ENCODE measurements around the gene DRC1.
A peak's percentile ranks its signal among the peaks of the same experiment; 100 is the strongest.

DRC1 gene

GRCh38 chr2:26469092-26469710 lies 67.5 kb downstream of the DRC1 start:
- Histone ChIP-seq H3K27me3 (ENCODE audit: insufficient read depth, low read depth, severe bottlenecking) (no peaks in the 10 kb centered on the region), H3K9me3 (ENCODE audit: severe bottlenecking) (peaks cover 5% of the 10 kb centered on the region), H3K4me3 (ENCODE audit: low read depth, low read length) (no peak overlapping the region), H3K36me3 (no peaks in the 10 kb centered on the region), H3K27ac (no peak overlapping the region)
- peak; percentile 87 for DNase-seq
- TF ChIP-seq, protein P1, sequence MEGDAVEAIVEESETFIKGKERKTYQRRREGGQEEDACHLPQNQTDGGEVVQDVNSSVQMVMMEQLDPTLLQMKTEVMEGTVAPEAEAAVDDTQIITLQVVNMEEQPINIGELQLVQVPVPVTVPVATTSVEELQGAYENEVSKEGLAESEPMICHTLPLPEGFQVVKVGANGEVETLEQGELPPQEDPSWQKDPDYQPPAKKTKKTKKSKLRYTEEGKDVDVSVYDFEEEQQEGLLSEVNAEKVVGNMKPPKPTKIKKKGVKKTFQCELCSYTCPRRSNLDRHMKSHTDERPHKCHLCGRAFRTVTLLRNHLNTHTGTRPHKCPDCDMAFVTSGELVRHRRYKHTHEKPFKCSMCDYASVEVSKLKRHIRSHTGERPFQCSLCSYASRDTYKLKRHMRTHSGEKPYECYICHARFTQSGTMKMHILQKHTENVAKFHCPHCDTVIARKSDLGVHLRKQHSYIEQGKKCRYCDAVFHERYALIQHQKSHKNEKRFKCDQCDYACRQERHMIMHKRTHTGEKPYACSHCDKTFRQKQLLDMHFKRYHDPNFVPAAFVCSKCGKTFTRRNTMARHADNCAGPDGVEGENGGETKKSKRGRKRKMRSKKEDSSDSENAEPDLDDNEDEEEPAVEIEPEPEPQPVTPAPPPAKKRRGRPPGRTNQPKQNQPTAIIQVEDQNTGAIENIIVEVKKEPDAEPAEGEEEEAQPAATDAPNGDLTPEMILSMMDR (IDR thresholded peaks at IDR 0.05; ENCODE audit: low read depth, low read length): peak; percentile 86

DNA sequence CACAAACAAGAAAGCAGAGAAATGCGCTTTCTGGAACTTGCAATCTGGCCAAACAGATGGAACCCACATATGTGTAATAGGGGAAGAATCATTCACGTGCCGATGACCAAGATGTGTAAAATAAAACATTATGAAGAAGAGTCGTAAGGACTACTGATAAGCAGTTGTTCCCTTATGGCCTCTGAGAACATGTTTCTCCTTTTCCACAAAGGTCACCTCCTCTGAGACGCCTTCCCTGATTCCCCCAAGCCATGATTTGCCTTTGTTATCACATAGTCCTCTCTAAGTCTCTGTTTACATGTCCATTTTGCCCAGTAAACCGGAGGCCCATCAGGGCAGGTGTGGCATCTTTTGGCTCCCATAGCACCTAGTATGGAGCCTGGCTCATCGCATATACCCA lies 68.2 kb downstream of the DRC1 start:
- TF ChIP-seq, protein P1 (IDR thresholded peaks at IDR 0.05; ENCODE audit: low read depth, low read length): no peak
- no peak for DNase-seq
- no peaks in the 10 kb centered on the region for H3K36me3 ChIP-seq
- H3K9me3 ChIP-seq (ENCODE audit: severe bottlenecking): peaks cover 5% of the 10 kb centered on the region
- H3K27ac ChIP-seq: no peak overlapping the region
- H3K4me3 ChIP-seq (ENCODE audit: low read depth, low read length): no peak overlapping the region
- H3K27me3 ChIP-seq (ENCODE audit: insufficient read depth, low read depth, severe bottlenecking): no peaks in the 10 kb centered on the region

DNA sequence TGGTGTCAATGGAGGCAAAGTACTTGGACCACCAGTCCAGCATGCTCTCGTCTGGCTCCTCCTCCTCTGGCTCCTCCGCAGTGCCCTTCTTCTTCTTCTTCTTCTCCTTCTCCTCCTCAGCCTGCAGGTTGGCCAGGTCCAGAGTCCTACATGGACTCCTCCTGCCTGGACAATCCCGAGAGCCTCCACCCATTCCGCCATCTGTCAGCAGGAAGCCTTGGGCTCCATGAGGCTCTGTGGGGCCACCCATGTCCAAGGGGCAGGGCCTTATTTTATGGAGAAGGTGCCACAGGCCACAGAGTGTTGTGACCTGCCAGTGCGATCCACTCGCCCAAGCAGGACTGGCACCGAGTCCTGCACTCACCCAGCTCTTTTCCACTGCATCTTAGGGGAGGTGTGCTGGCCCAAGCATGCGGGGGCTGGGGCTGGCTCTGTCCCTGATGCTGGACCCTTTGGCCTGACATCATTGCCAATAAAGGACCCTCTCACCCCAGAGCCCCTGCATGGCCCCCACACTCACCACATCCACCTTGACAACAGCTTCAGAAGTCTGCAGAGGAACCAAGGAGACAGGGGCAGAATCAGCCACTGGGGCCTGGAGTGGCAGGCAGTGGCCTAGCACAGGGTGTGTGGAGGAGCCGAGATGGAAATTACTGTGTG lies 69.0 kb downstream of the DRC1 start:
- Histone ChIP-seq H3K27me3 (ENCODE audit: insufficient read depth, low read depth, severe bottlenecking) (no peaks in the 10 kb centered on the region), H3K36me3 (no peaks in the 10 kb centered on the region), H3K27ac (no peak overlapping the region), H3K4me3 (ENCODE audit: low read depth, low read length) (no peak overlapping the region), H3K9me3 (ENCODE audit: severe bottlenecking) (peaks cover 5% of the 10 kb centered on the region)
- no peak for DNase-seq
- TF ChIP-seq, protein P1 (IDR thresholded peaks at IDR 0.05; ENCODE audit: low read depth, low read length): no peak

- H3K36me3 ChIP-seq: no peaks in the 10 kb centered on the region
- peak; percentile 81 for DNase-seq
- H3K4me3 ChIP-seq (ENCODE audit: low read depth, low read length): no peak overlapping the region
- TF ChIP-seq, protein P1 (IDR thresholded peaks at IDR 0.05; ENCODE audit: low read depth, low read length): peak; percentile 88
- H3K27ac ChIP-seq: no peak overlapping the region
- peaks cover 5% of the 10 kb centered on the region for H3K9me3 ChIP-seq (ENCODE audit: severe bottlenecking)
- no peaks in the 10 kb centered on the region for H3K27me3 ChIP-seq (ENCODE audit: insufficient read depth, low read depth, severe bottlenecking)
These were observed 69.6 kb downstream of the DRC1 start for GRCh38 chr2:26471289-26471688.

DNA sequence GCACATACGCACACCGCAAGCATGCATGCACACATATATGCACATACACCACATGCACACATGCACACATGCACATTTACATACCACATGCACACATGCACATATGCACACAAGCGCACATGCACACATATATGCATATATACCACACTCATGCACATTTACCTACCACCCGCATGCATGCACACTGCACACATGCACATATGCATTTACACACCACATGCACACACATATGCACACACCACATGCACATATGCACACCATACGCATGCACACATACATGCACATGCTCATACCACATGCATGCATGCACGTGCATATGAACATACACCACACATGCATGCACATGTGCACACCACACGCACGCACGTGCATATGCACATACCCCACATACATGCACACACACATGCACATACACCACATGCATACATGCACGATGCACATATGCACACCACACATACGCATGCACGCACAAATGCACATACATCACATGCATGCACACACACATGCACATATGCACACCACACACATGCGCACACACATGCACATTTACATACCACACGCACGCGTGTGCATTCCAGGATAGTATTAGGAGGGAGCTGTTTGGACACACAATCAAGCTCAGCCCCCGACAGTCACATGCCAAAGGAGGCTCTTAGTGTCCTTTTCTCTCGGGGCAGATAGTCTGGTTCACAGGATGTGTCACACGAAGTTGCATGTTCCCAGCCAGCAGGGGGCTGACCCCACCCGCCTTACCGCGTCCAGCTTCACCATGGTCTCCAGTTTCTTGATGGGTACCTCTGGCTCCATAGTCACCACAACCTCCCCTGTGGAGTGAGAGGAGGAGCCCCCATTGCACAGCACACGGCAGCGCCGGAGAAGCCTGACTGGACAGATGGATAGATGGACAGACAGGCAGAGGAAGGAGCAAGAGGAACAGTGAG lies 70.3 kb downstream of the DRC1 start:
- TF ChIP-seq, protein P1 (IDR thresholded peaks at IDR 0.05; ENCODE audit: low read depth, low read length): peak; percentile 72
- no peaks in the 10 kb centered on the region for H3K36me3 ChIP-seq
- DNase-seq: peak; percentile 64
- no peak overlapping the region for H3K4me3 ChIP-seq (ENCODE audit: low read depth, low read length)
- H3K27me3 ChIP-seq (ENCODE audit: insufficient read depth, low read depth, severe bottlenecking): no peaks in the 10 kb centered on the region
- no peak overlapping the region for H3K27ac ChIP-seq
- peaks cover 5% of the 10 kb centered on the region for H3K9me3 ChIP-seq (ENCODE audit: severe bottlenecking)
